HL-60 (cell line): ENCODE measurements around the gene NLRC5.

Experiments used
- DNase-seq, 2 experiments: peaks; one replicate each; pipeline ENCODE4 v3.0.0-alpha.2; 2010 to 2020; ENCODE audit warnings: low read depth in 1 of 2, low spot score in 1 of 2
- H3K27ac ChIP-seq: fragments of 250-450 bp; sonication (Bioruptor Pico); replicated peaks from 2 replicates; pipeline ENCODE4 v1.5.1; 2020; ENCODE audit warnings: mild to moderate bottlenecking, moderate library complexity
- H3K27me3 ChIP-seq: fragments of 250-450 bp; sonication (Bioruptor Pico); 2 replicates; pipeline ENCODE4 v1.5.1; 2021; ENCODE audit warnings: mild to moderate bottlenecking, moderate library complexity; ENCODE audit not compliant: insufficient read depth, poor library complexity, severe bottlenecking
- H3K4me3 ChIP-seq: replicated peaks from 2 replicates; pipeline ENCODE4 v1.5.1; 2011; ENCODE audit warnings: mild to moderate bottlenecking, control low read depth, low read length; ENCODE audit not compliant: insufficient read depth
- CTCF ChIP-seq: IDR thresholded peaks from one replicate; pipeline ENCODE4 v1.5.1; 2011; ENCODE audit warnings: low read length, control low read depth, inconsistent platforms; ENCODE audit not compliant: insufficient read depth
- GABPA ChIP-seq: IDR thresholded peaks from 2 replicates; pipeline ENCODE4 v1.6.1; 2012; ENCODE audit warnings: low read depth
- POLR2AphosphoS5 ChIP-seq: IDR thresholded peaks from 2 replicates; pipeline ENCODE4 v1.6.1; 2012; ENCODE audit warnings: low read depth
- SPI1 ChIP-seq: IDR thresholded peaks from 2 replicates; pipeline ENCODE4 v1.6.1; 2012; ENCODE audit warnings: low read depth, mild to moderate bottlenecking, borderline replicate concordance
- TF ChIP-seq, protein P1 (sequence below): IDR thresholded peaks from 2 replicates; pipeline ENCODE4 v1.6.1; 2012; ENCODE audit warnings: low read depth; ENCODE audit not compliant: insufficient replicate concordance

The NLRC5 gene

GRCh38 chr16:57083485-57084126, 94.2 kb downstream of the NLRC5 start:
- no peaks in the 10 kb centered on the region for H3K27me3 ChIP-seq
- TF ChIP-seq SPI1 = no peak
- no peak for TF ChIP-seq GABPA
- TF ChIP-seq CTCF = no peak
- TF ChIP-seq, protein P1, sequence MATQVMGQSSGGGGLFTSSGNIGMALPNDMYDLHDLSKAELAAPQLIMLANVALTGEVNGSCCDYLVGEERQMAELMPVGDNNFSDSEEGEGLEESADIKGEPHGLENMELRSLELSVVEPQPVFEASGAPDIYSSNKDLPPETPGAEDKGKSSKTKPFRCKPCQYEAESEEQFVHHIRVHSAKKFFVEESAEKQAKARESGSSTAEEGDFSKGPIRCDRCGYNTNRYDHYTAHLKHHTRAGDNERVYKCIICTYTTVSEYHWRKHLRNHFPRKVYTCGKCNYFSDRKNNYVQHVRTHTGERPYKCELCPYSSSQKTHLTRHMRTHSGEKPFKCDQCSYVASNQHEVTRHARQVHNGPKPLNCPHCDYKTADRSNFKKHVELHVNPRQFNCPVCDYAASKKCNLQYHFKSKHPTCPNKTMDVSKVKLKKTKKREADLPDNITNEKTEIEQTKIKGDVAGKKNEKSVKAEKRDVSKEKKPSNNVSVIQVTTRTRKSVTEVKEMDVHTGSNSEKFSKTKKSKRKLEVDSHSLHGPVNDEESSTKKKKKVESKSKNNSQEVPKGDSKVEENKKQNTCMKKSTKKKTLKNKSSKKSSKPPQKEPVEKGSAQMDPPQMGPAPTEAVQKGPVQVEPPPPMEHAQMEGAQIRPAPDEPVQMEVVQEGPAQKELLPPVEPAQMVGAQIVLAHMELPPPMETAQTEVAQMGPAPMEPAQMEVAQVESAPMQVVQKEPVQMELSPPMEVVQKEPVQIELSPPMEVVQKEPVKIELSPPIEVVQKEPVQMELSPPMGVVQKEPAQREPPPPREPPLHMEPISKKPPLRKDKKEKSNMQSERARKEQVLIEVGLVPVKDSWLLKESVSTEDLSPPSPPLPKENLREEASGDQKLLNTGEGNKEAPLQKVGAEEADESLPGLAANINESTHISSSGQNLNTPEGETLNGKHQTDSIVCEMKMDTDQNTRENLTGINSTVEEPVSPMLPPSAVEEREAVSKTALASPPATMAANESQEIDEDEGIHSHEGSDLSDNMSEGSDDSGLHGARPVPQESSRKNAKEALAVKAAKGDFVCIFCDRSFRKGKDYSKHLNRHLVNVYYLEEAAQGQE = no peak
- TF ChIP-seq POLR2AphosphoS5 = no peak
- H3K4me3 ChIP-seq = no peak overlapping the region
- H3K27ac ChIP-seq = peak overlapping the region; percentile 89
- no peak for DNase-seq

DNA sequence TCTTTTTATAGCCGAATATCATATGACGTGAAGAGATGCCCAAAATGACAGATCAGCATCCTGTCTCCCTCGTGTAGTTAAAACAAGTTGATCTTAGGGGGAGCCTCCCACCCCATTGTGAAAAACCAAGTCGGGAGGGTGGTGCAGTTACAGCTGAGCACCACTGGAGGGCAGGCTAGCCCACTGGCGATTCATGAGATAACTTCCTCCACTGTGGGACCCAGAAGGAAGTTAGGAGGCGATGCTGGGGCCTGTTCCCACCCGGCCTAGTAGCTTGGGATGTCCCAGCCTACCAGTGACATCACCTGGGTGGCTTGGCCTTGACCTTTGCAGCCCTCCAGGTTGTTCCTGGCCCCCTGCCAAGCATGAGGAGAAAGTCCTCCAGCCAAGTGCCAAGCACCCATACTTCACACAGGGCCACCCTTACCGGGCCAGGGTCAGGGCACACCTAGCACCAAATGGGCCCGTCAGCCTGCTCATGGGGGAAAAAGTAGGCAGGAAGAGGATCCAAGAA, 95.0 kb downstream of the NLRC5 start:
- TF ChIP-seq SPI1 = no peak; the same call in 1 of the 2 replicates
- TF ChIP-seq, protein P1 = no peak
- TF ChIP-seq POLR2AphosphoS5 = peak; percentile 74
- TF ChIP-seq CTCF = peak; percentile 98
- no peak for TF ChIP-seq GABPA
- H3K27ac ChIP-seq = peak overlapping the region; percentile 89
- peak; percentile 79 to 87 for DNase-seq

DNA sequence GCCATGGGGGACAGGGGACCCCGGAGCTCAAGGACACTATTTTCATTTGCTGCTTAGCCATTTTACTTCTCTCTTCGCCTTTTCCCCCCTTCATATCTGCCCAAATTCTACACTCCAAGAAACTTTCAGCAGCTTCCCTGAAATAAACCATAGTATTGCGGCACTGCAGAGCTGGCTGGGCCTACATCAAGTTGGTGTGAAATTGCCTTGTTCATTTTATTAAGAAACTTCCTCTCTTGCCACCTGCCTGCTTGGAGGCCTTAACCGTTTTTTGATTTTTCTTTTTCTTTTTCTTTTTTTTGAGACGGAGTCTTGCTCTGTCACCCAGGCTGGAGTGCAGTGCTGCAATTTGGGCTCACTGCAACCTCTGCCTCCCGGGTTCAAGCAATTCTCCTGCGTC, 95.6 kb downstream of the NLRC5 start:
- H3K27ac ChIP-seq = peak overlapping the region; percentile 89
- no peaks in the 10 kb centered on the region for H3K27me3 ChIP-seq
- TF ChIP-seq POLR2AphosphoS5 (no peak), SPI1 (peak; percentile 83; the same call in 1 of the 2 replicates)
- DNase-seq = peak; percentile 70 to 88
- H3K4me3 ChIP-seq = no peak overlapping the region

More for the DNA sequence above, 95.0 kb downstream of the NLRC5 start:
- Histone ChIP-seq H3K27me3 (no peaks in the 10 kb centered on the region), H3K4me3 (no peak overlapping the region)

GRCh38 chr16:57087003-57087402, 97.6 kb downstream of the NLRC5 start:
- no peak for TF ChIP-seq SPI1
- TF ChIP-seq CTCF = no peak
- no peak for TF ChIP-seq GABPA
- TF ChIP-seq, protein P1 = no peak
- TF ChIP-seq POLR2AphosphoS5 = no peak
- H3K4me3 ChIP-seq = no peak overlapping the region
- DNase-seq = no peak
- no peaks in the 10 kb centered on the region for H3K27me3 ChIP-seq
- no peak overlapping the region for H3K27ac ChIP-seq
